ENCODE results near the gene C11orf54.

C11orf54 gene

GRCh38 chr11:93765551-93765950 is 24.1 kb downstream of the C11orf54 start:
- Histone ChIP-seq H3K4me1 (no peaks in the 10 kb centered on the region; the same call in 1 of the 2 replicates), H3K4me3 (ENCODE audit: low read depth, low read length) (no peak overlapping the region), H3K36me3 (no peaks in the 10 kb centered on the region), H3K27me3 (no peaks in the 10 kb centered on the region), H3K9me3 (no peaks in the 10 kb centered on the region)
- TF ChIP-seq CTCF (IDR thresholded peaks at IDR 0.05; ENCODE audit: low read depth, low read length) = no peak
- no peak for DNase-seq

- DNase-seq = no peak
- H3K36me3 ChIP-seq = no peaks in the 10 kb centered on the region
- no peak for TF ChIP-seq CTCF (IDR thresholded peaks at IDR 0.05; ENCODE audit: low read depth, low read length)
- no peaks in the 10 kb centered on the region; the same call in 1 of the 2 replicates for H3K4me1 ChIP-seq
- H3K4me3 ChIP-seq (ENCODE audit: low read depth, low read length) = no peak overlapping the region
- H3K9me3 ChIP-seq = no peaks in the 10 kb centered on the region
- no peaks in the 10 kb centered on the region for H3K27me3 ChIP-seq
Measured at GRCh38 chr11:93766504-93766903, 25.0 kb downstream of the C11orf54 start.

- DNase-seq = no peak
- H3K4me3 ChIP-seq (ENCODE audit: low read depth, low read length) = no peak overlapping the region
- H3K27me3 ChIP-seq = no peaks in the 10 kb centered on the region
- no peaks in the 10 kb centered on the region for H3K36me3 ChIP-seq
- no peaks in the 10 kb centered on the region for H3K9me3 ChIP-seq
- no peaks in the 10 kb centered on the region; the same call in 1 of the 2 replicates for H3K4me1 ChIP-seq
- TF ChIP-seq CTCF (IDR thresholded peaks at IDR 0.05; ENCODE audit: low read depth, low read length) = no peak
Measured at GRCh38 chr11:93767018-93767417, 25.5 kb downstream of the C11orf54 start.

- no peak for DNase-seq
- Histone ChIP-seq H3K36me3 (no peaks in the 10 kb centered on the region), H3K27me3 (no peaks in the 10 kb centered on the region), H3K4me3 (ENCODE audit: low read depth, low read length) (no peak overlapping the region), H3K9me3 (no peaks in the 10 kb centered on the region), H3K4me1 (no peaks in the 10 kb centered on the region; the same call in 1 of the 2 replicates)
- no peak for TF ChIP-seq CTCF (IDR thresholded peaks at IDR 0.05; ENCODE audit: low read depth, low read length)
Measured at GRCh38 chr11:93770160-93770559, 28.7 kb downstream of the C11orf54 start.

GRCh38 chr11:93772123-93772522 is 30.7 kb downstream of the C11orf54 start:
- Histone ChIP-seq H3K36me3 (no peaks in the 10 kb centered on the region), H3K4me1 (no peaks in the 10 kb centered on the region), H3K4me3 (ENCODE audit: low read depth, low read length) (no peak overlapping the region), H3K27me3 (no peaks in the 10 kb centered on the region), H3K9me3 (no peaks in the 10 kb centered on the region)
- no peak for DNase-seq
- TF ChIP-seq CTCF (IDR thresholded peaks at IDR 0.05; ENCODE audit: low read depth, low read length) = no peak

GRCh38 chr11:93773045-93773477 is 31.6 kb downstream of the C11orf54 start:
- no peak for TF ChIP-seq CTCF (IDR thresholded peaks at IDR 0.05; ENCODE audit: low read depth, low read length)
- H3K9me3 ChIP-seq = no peaks in the 10 kb centered on the region
- H3K4me1 ChIP-seq = no peaks in the 10 kb centered on the region
- no peak overlapping the region for H3K4me3 ChIP-seq (ENCODE audit: low read depth, low read length)
- H3K27me3 ChIP-seq = no peaks in the 10 kb centered on the region
- DNase-seq = no peak
- H3K36me3 ChIP-seq = no peaks in the 10 kb centered on the region
